HG03342 (cell line): Measurements from ENCODE around the gene TRMT61A.

Experiments
- ATAC-seq: cut with Tn5 transposase; IDR thresholded peaks from one replicate; pipeline ENCODE4 v1.9.1; 2021; ENCODE audit warnings: mild to moderate bottlenecking, moderate library complexity; ENCODE audit not compliant: unreplicated experiment

Gene TRMT61A

DNA sequence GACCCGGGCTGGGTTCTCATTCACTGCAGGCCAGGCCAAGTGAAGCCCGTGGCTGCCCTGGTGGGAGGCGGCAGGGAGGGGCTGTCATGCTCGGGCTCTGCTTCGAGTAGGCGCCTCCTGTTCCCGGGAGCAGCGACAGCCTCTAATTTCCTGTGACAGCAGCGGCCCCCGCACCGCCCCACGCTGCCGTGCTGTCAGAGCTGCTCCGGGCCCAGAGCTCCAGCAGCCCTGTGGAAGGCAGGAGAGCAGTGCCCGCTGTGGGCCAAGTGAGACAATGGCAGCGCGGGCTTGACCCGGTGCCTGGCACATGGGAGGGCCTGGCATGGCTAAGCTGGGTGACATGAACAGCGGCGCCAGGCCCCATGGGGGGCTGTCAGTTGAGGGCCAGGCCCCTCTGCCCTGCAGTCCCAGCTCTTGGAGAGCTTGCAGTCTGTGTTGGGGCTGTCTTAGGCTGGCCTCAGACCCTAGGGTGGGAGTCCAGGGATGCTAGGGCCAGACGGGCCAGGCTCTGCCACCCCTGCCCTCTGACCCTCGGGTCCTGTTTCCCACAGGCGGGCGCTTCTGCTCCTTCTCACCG lies 5.1 kb downstream of the TRMT61A start:
- no peak for ATAC-seq

- no peak for ATAC-seq
Measured at GRCh38 chr14:103534576-103535061, 5.6 kb downstream of the TRMT61A start.

- no peak for ATAC-seq
Measured at GRCh38 chr14:103535081-103535890, 6.3 kb downstream of the TRMT61A start.

DNA sequence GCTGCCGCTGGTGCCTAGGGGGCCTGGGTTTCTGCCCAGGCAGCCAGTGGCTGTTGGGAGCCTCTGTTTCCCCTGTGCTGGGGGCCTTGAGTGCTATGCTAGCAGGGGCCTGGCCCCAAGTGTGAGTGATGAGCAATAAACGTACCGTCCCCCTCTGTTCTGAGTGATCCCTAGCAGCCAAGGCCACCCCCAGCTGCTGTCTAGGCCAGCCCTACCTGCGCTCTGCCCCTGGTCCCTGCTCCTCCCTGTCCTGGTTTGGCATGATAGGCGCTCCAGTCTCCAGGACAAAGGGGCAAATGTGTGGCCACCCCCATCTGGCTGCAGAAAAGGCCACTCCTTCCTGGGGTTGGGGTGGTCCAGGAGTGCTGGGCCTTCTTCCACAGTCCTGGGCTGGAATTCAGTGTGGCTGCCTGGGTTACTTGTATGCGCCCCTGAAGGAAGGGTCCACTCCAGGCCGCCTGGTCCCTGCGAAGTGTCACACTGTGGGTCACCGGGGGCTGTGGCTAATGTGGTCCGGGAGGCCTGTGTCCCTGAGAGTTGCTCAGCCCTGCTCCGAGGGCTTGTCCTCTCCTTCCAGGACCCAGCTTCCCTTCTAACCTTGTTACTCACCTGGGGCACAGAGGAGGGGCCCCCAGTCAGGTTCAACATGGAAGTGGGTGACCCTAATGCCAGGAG lies 7.0 kb downstream of the TRMT61A start:
- ATAC-seq = no peak

GRCh38 chr14:103536693-103537092 lies 7.7 kb downstream of the TRMT61A start:
- ATAC-seq = no peak

DNA sequence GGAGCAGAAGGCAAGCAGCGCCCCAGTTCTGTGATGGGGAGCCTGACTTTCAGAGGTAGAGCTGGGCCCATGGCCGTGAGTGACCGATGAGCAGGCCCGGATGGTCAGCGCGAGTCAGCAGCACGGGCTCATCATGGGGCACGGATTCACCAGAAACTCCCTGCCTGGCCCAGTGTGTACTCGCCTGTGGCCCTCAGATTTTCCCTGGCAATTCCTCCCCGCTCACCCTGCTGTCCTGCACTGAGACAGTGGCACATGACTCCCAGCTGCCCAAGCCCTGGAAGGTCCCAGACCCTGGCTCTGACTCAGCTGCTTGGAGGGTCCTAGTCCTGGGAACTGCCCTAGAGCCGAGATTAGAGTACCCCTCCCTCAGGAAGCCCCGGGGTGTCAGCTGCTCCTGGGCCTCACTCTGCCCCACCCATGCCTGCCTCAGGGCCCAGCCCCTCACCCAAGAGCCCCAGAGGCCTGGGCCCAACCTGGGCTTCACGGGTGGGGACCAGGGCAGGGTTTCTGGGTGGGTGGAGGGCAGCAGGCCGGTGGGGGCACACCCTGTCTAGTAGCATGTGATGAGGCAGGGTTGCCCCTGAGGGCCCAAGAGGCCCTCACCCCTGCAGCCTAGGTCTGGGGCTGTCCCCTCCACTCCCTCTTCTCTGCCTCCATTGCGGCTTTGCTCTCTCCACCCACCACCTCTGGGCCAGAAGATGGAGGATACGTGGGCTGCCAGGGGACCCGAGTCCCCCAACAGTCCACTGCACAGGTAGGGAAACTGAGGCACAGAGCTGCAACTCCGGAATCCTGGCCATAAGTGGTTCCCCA lies 8.4 kb downstream of the TRMT61A start:
- ATAC-seq = no peak

DNA sequence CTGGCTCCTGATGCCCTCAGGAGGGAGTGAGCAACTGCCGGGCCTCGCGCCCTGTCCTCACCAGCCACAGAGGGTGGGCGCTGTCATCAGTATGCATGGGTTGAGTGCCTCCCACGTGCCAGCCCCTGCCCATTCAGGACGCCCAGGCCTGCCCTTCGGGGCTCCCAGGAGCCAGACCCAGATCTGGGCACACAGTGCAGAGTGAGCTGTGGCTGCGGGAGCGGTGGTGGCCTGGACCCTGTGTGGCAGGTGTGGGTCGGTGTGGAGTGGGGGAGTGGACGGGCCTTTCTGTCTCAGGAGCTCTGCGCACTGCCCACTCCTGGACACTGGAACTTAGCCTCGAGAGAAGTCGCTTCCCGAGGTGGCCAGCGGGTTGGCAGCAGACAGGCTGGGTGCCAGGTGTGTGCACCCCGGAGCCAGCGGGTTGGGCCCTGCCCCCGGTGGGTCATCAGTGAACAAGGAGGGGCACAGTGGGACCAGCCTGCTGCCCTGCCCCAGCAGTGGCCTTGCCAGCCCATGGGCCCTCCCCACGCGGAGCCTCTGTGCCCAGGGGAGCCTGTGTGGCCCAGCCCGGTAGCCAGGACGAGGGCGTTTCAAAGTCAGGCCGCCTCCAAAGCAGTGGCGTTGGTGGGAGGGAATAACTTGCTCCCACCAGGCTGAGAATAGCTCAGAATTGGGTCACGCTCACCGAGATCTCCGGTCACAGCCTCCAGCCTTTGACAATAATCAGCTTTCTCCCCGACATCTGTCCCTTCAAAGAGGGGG lies 9.5 kb downstream of the TRMT61A start:
- ATAC-seq = no peak

GRCh38 chr14:103539056-103539825 lies 10.2 kb downstream of the TRMT61A start:
- ATAC-seq = no peak

- no peak for ATAC-seq
Measured at GRCh38 chr14:103540821-103541708, 12.1 kb downstream of the TRMT61A start.

DNA sequence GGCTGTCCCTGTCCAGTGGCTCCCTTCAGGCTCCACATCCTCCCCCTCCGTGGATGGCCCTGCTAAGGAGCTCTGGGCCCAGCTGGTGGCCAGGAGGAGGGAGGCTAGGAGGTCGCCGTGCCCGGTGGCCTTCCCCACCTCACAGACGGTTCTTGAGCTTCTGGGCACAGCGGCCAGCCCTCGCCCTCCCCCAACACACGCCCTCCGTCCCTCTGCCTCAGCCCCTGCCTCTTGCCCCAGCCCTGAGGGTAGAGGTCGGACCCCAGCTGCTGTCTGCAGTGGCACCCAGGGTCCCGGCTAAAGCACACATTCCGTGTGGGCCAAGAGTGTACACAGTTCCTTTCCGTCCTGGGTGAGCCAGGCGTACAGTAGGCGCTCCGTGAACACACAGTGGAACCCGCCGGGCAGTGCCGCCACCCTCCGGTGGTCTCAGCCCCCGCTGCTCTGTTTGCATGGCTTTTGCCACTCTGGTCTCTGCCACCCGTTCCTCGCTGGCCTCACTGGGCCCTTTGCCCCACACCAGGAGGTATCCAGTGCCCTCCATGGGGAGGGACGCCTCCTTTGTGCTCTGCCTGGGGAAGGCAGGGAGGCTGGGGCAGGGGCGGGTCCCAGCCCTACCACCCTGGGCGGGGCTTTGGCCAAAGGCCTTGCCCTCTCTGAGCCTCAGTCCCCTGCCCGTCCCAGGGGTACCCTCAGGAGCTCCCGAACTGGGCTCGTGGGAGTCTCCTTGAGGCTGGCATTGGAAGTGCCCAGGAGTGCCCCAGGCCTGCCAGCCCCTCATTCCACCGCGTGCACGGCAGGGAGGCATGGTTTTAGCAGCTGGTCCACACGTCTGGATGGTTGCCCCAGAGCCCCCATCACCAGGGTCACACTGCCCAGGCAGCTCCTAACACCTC lies 13.0 kb downstream of the TRMT61A start:
- no peak for ATAC-seq

- no peak for ATAC-seq
Measured at GRCh38 chr14:103542605-103543088, 13.7 kb downstream of the TRMT61A start.

DNA sequence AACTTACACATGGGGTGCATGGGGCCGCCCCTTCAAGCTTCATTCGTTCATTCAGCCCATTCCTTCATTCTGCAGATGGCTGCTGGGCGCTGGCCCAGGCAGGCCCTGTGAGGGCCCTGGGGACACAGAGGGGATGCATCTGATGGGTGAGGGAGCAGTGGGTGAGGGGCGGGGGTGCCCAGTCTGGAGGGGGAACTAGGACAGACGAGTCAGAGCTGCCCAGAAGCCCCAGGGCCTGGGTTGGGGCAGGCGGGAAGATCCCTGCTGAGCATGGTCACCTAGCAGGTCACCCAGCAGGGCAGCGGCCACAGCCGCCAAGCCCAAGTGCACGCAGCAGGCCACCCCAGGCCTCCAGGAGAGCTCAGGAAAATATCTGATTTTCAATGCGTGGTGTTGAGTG lies 14.1 kb downstream of the TRMT61A start:
- ATAC-seq = no peak

GRCh38 chr14:103543721-103544387 lies 14.9 kb downstream of the TRMT61A start:
- ATAC-seq = no peak

DNA sequence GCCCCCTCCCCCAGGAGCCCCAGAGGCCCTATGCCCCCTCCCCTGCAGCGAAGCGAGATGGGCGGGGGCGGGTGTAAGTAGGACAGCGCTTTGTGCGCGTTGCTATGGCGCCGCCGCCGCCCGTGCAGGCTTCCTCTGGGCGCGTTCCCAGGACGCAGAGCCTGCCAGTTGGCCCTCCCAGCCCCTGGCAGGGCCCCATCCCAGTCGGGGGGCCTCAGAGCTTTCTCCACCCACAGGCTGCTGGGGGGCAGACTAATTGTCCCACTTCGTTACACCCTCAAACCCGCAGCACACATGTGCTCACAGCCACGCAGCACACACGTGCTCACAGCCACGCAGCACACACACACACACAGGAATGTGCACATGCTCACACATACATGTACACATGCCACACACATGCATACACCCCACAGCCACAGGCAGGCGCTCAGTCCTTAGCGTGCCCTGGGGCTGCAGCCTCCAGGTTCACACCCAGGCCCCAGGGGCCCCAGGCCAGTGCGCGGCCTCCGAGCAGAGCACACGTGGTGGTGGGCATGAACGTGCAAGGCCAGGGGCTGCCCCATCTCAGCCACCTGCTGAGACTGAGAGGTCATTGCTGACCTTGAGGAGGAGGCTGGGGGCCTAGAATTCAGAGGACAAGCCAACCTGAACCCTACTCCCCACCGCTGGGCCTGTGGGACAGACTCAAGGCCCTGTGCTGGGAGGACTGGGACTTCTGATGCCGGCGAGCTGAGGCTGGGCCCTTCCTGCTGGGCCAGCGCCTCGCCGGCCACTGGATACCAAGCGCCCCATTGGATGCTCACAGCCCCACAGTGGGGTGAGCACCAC lies 15.6 kb downstream of the TRMT61A start:
- ATAC-seq = no peak

GRCh38 chr14:103545219-103545914 lies 16.4 kb downstream of the TRMT61A start:
- no peak for ATAC-seq
